HG02884 (cell line): ENCODE measurements around the gene EPS8L1.
"Not testable (repeated sequence)": the region's sequence is repeated elsewhere in the genome, so short reads cannot be mapped to it uniquely, and the experiment has no call there.

Experiments
- ATAC-seq: cut with Tn5 transposase; IDR thresholded peaks from one replicate; pipeline ENCODE4 v1.9.1; 2021; ENCODE audit warnings: mild to moderate bottlenecking, moderate library complexity; ENCODE audit not compliant: unreplicated experiment

EPS8L1 gene

GRCh38 chr19:55075371-55075998 is at the start of gene EPS8L1:
Gene EPS8L1 (plus strand): TSS chr19:55075869. CDS start chr19:55076445, 576 bp downstream.
- no peak for ATAC-seq

- ATAC-seq: not testable (repeated sequence)
Observed at GRCh38 chr19:55027140-55027471, 48.6 kb upstream of the EPS8L1 start.

DNA sequence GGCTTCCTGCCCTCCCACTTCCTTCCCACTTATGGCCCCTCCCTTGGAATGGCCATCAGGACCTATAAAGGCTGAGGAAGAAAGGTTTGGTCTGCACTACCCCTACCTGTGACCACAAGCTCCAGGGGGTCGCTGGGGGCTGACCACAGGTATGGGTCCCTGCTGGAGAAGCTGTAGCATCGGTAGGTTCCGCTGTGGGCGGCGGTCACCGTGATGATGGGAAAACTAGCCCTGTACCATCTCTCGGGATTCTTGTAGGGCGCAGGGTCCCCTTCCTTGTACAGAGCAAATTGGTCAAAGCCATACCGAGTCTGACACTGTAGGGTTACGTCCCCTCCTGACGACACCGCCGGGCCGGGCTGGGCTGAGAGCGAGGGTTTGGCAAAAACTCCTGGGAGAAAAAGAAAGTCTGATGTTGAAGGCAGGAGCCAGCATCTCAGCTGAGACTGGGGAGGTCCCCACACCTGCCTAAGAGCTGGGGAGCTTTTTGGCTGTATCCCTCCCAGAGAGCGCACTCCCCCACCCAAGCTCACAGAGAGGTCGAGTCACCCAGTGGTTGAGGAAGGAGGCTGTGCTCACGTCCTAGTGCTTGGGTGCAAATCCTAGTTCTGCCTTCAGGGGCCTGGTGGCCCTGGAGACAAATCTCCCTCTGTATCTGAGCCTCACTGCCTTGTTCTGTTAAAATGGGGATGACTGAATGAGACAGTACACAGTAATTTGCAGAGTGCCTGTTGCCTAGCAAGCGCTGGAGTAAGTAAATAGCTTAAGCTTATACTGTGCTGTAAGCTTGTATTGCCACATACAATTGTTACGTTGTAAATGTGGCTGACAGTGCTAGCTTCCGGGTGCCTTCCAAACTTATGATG is 48.0 kb upstream of the EPS8L1 start:
- no peak for ATAC-seq

DNA sequence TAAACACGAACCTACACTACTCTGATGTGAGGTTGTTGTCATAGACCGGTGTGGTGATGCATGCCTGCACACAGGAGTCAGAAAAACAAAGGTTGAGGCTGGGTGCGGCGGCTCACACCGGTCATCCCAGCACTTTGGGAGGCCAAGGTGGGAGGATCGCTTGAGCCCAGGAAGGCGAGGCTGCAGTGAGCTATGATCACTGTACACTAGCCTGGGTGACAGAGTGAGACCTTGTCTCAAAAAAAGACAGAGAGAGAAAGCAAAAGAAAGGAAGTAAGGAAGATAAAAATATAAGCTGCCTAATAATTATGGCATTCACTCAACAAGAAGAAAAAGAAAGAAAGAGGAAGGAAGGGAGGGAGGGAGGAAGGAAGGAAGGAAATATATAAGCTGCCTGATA is 46.9 kb upstream of the EPS8L1 start:
- no peak for ATAC-seq

DNA sequence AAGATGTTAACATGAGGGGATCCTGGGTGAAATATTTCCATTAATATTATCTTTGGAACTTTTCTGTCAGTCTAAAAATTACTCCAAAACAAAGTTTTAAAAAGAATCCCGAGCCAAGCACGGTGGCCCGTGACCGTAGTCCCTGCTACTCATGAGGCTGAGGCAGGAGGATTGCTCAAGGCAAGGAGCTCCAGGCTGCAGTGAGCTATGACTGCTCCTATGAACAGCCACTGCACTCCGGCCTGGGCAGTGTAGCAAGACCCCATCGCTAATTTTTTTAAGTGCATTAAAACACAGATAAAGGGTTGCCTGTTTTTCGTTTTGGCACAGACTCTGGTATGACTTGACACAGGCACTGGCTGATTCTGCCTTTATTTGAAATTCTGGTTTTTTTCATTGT is 44.5 kb upstream of the EPS8L1 start:
- no peak for ATAC-seq

GRCh38 chr19:55032170-55032800 is 43.4 kb upstream of the EPS8L1 start:
- no peak for ATAC-seq

DNA sequence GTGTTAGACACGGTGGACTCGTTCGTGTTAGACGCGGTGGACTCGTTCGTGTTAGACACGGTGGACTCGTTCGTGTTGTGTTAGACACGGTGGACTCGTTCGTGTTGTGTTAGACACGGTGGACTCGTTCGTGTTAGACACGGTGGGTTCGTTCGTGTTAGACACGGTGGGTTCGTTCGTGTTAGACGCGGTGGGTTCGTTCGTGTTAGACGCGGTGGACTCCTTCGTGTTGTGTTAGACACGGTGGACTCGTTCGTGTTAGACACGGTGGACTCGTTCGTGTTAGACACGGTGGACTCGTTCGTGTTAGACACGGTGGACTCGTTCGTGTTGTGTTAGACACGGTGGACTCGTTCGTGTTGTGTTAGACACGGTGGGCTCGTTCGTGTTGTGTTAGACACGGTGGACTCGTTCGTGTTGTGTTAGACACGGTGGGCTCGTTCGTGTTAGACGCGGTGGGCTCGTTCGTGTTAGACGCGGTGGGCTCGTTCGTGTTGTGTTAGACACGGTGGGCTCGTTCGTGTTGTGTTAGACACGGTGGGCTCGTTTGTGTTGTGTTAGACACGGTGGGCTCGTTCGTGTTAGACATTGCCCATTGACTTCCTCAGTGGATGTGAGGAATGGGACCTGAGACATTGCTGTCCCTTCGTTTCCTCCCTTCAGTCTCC is 42.6 kb upstream of the EPS8L1 start:
- ATAC-seq: not testable (repeated sequence)

GRCh38 chr19:55034751-55035150 is 40.9 kb upstream of the EPS8L1 start:
- ATAC-seq: no peak

GRCh38 chr19:55036058-55036457 is 39.6 kb upstream of the EPS8L1 start:
- no peak for ATAC-seq

DNA sequence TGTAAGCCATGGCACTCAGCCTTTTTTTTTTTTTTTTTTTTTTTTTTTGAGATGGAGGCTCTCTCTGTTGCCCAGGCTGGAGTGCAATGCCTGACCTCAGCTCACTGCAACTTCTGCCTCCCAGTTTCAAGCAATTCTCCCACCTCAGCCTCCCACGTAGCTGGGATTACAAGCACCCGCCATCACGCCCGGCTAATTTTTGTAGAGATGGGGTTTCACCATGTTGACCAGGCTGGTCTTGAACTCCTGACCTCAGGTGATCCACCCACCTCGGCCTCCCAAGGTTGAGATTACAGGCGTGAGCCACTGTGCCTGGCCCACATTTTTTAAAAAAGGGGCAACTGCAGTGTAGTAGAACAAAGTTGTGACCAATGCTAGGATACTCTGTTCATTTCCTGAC is 38.1 kb upstream of the EPS8L1 start:
- ATAC-seq: not testable (repeated sequence)

DNA sequence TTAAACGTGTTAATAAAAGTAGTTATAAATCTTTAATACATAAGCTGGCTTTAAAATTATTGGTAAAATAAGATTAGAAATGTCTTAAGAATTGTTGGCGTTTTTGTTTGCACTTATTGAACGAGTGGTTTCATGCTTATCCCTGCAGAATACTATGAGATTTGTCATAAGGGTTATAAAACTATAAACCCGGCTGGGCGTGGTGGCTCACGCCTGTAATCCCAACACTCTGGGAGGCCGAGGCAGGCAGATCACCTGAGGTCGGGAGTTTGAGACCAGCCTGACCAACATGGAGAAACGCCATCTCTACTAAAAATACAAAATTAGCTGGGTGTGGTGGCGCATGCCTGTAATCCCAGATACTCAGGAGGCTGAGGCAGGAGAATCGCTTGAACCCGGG is 35.0 kb upstream of the EPS8L1 start:
- ATAC-seq: not testable (repeated sequence)

GRCh38 chr19:55041244-55041626 is 34.4 kb upstream of the EPS8L1 start:
- no peak for ATAC-seq

- ATAC-seq: no peak
Observed at GRCh38 chr19:55041627-55042343, 33.9 kb upstream of the EPS8L1 start.

- ATAC-seq: no peak
Observed at GRCh38 chr19:55042344-55042678, 33.4 kb upstream of the EPS8L1 start.

DNA sequence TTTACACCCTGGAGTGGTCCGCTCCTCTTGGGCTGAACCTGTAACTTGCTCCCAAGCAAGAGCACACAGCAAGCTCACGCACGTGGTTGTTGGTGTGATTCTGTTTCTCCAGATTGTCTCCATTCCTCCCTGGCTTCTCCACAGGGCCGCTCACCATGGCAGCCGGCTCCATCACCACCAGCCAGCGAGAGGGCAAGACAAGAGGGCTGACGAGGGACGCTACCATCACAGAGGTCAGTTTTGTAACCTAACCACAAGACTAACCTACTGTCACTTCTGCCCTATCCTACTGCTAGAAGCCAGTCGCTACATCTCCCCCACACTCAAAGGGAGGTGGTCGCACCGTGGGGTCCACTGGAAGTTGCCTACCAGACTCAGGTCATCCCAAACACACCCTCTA is 33.0 kb upstream of the EPS8L1 start:
- no peak for ATAC-seq

DNA sequence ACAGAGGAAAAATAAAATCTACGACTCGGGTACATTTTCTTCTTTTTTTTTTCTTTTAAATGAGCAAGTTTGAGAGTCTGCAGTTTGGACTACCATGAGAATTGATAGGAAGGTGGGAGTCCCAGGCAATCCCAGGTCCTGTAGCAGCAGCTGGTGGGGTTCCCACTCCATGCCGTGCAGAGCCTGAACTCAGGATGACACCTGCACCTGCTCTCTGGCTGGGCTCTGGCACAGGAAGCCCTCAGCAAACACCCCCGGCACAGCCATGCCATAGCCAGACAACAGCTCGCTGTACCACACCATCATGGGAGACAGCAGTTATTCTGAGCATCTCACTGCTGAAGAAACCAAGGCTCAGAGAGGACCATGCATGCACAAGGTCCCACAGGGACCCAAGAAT is 31.4 kb upstream of the EPS8L1 start:
- ATAC-seq: no peak

- ATAC-seq: no peak
Observed at GRCh38 chr19:55044771-55045716, 30.6 kb upstream of the EPS8L1 start.

DNA sequence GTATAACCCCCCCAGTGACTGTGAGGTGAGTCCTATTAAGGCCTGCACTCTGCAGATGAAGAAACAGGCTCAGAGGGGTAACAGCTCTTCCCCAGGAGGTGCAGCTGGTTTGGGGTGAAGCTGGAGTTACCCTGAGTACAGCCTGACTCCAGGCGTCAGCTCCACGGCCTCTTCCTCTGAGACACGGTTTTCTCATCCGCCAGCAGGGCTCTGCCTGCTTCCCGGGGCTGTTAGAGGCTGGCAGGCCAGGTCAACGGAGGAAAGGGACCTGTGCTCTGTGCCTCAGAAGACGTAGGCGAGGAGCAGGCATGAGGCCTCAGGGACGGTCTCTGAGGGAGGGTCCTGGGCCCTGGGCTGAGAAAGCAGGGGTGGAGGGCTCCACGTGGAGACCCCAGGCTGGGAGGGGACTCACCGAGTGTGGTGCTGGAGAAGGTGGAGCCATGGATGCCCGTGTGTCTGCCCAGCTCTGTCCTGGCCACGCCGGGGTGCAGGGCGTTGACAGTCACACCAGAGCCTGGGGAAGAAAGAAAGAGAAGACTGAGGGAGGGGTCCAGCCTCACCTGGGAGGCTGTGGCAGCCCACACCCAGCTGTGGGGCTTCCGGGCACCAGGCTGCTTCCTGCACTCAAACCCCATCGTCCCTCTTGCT is 28.6 kb upstream of the EPS8L1 start:
- no peak for ATAC-seq

DNA sequence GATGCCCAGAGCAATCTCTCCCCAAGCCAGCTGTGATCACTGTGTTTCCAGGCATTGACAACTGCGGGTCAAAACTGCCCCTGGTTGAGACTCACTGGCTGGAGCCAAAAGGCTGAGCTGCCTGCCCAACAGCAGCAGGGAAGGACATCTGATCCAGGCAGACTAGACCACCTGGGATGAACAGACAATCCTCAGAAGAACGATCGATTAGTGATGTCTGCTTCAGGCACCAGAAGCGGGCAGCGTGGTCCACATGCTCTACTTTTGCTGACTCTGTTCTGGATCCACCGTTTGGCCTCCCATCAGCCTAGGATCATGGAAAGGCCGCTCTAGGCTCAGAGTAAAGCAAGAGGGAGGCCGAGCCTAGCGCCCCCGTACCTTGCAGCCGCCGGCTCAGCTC is 27.7 kb upstream of the EPS8L1 start:
- ATAC-seq: no peak
